Heart right ventricle (tissue), 16 donors: ENCODE results near the gene FAM184A. TPM values are rescaled to one million over a fixed set of nuclear protein-coding genes. Genes with fewer than 3 reads are reported as not detected.
"Not testable (repeated sequence)": the region's sequence is repeated elsewhere in the genome, so short reads cannot be mapped to it uniquely, and the experiment has no call there.

Experiments used
- ATAC-seq, 8 donors: fragments of 200-7000 bp; cut with Tn5 transposase; one replicate each; pipeline ENCODE4 v1.9.1; 2020; ENCODE audit warnings: mild to moderate bottlenecking in 8 of 8, moderate library complexity in 8 of 8, moderate number of reproducible peaks in 1 of 8
- DNase-seq, 2 donors: peaks; one replicate each; pipeline ENCODE4 v3.0.0-alpha.2; 2020
- H3K27ac ChIP-seq, 10 donors: fragments of 200-600 bp; sonication (generic) in 2 of 10; one replicate each; pipeline versions ENCODE4 v1.5.0 to v1.8.0; 2020 to 2022; ENCODE audit warnings: mild to moderate bottlenecking in 3 of 10
- H3K27me3 ChIP-seq, 7 donors: fragments of 200-600 bp; one replicate each; pipeline ENCODE4 v1.8.0; 2021 to 2022; ENCODE audit warnings: mild to moderate bottlenecking in 2 of 7
- H3K36me3 ChIP-seq, 9 donors: fragments of 200-600 bp; sonication (generic) in 1 of 9; one replicate each; pipeline versions ENCODE4 v1.5.0 to v1.8.0; 2020 to 2022; ENCODE audit warnings: mild to moderate bottlenecking in 2 of 9
- H3K4me1 ChIP-seq, 9 donors: fragments of 200-600 bp; sonication (generic) in 1 of 9; one replicate each; pipeline versions ENCODE4 v1.5.0 to v1.8.0; 2020 to 2022; ENCODE audit warnings: mild to moderate bottlenecking in 4 of 9
- H3K4me3 ChIP-seq, 10 donors: fragments of 200-600 bp; sonication (generic) in 2 of 10; one replicate each; pipeline versions ENCODE4 v1.5.0 to v1.8.0; 2020 to 2022; ENCODE audit warnings: mild to moderate bottlenecking in 7 of 10, moderate library complexity in 2 of 10
- H3K9me3 ChIP-seq, 11 donors: fragments of 200-600 bp in 10 of 11; sonication (generic) in 2 of 11; one replicate each; pipeline versions ENCODE4 v1.5.0 to v1.8.0; 2013 to 2022; ENCODE audit warnings: mild to moderate bottlenecking in 2 of 11, control low read depth in 1 of 11, moderate library complexity in 1 of 11
- WGBS, 2 donors: extraction: QIAGEN DNeasy Blood & Tissue Kit; methylation state at CpG; one replicate each; pipeline ENCODE4 v1.1.7; 2013; ENCODE audit warnings: inconsistent platforms in 1 of 2; 5-methylcytosine and 5-hydroxymethylcytosine counted together
- intact Hi-C, 10 donors: fragments of 100-400 bp; cut with DNase I; formaldehyde crosslinking; loops; one replicate each; pipeline versions ENCODE4 v1.11.1 to v1.14.2; 2022
- polyA plus RNA-seq, 2 donors: library from polyadenylated mRNA; stranded (reverse); fragments of 200-250 nt; gene quantifications; one replicate each; pipeline ENCODE4 v1.2.3, GENCODE V29; 2013
- total RNA-seq, 10 donors: library from RNA; stranded (reverse); fragmentation: NEBNext Ultra II Directional in 3 of 10; extraction: Animal tissue kit (Norgen Biotek cat#: 25700) in 3 of 10; gene quantifications; one replicate each; pipeline versions ENCODE4 v1.2.1 to v1.2.4, GENCODE V29; 2021 to 2023
- TF ChIP-seq, protein P1 (sequence below), 9 donors: fragments of 200-600 bp; sonication (generic) in 2 of 9; IDR thresholded peaks; one replicate each; pipeline versions ENCODE4 v1.5.0 to v1.8.0; 2021 to 2022; ENCODE audit warnings: antibody characterized with exemption in 9 of 9, mild to moderate bottlenecking in 5 of 9, moderate library complexity in 1 of 9
- donor health status: Arrhythmogenic right ventricular cardiomyopathy.
- donor health status: ischemic (EF 13 %, LVEDD 7.1; RV severe dilation, severe dysfunction).
- donor health status: healthy with polysubstance abuse.
- donor health status: DM: no; HTN: yes; CAD: no.
- donor health status: DM: no; HTN: no; CAD: no.
- donor health status: ischemic (EF 25% LVEDD 6.9; RV normal size, moderate dysfunction).
- donor health status: ischemic (EF 25% LVEDD 5.7; RV mildly dilated, moderate dysfunction).
- donor health status: healthy.
- donor health status: DM: yes; HTN: yes; CAD: no.
- donor health status: Ischemic cardiomyopathy.
- donor health status: ischemic (EF 35%, LVEDD 5.7; RV mildly dilated, moderate dysfunction).
- donor health status: nonischemic (EF 11% LVEDD 7.7; RV severe dilation, severe dysfunction).
- donor health status: DM: yes; HTN: yes; CAD: no.
- donor health status: PGD.
- donor health status: ischemic (EF 29% LVEDD 5.4; RV normal size, mild dysfunction).
- donor health status: nonischemic (EF 23%, LVEDD 6.1; RV moderate dilation, normal function).

Gene FAM184A
- total and polyA plus RNA-seq, 12 donors = 0.16 to 3.0 (median 0.42) TPM

DNA sequence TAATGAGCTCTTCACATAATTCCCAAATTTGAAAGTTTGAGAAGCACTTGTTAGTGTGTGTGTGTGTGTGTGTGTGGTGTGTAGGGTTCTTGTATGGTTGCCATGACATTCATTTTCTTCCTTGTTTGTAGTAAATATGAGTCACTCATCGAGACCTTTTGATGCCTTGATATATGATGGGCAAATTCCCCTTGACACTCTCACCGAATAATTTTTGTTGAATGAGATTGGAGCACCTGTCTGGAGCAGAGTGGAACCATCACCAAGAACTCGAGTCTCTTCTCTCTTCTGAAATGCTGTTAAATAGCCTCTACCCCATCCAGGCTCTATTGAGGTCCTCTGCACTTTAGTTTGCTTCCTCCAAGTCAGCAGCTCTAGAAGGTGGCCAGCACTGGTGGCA lies 29.6 kb upstream of the FAM184A start:
- intact Hi-C loops = no loop called here
- ATAC-seq = no peak
- no peaks in the 10 kb centered on the region for H3K36me3 ChIP-seq
- DNase-seq = no peak
- 78 to 84% methylated on average over 3 of the region's 3 CpGs for WGBS, 2 donors
- no peak overlapping the region for H3K27ac ChIP-seq
- H3K4me3 ChIP-seq = no peak overlapping the region
- H3K9me3 ChIP-seq = no peaks in the 10 kb centered on the region
- TF ChIP-seq, protein P1, sequence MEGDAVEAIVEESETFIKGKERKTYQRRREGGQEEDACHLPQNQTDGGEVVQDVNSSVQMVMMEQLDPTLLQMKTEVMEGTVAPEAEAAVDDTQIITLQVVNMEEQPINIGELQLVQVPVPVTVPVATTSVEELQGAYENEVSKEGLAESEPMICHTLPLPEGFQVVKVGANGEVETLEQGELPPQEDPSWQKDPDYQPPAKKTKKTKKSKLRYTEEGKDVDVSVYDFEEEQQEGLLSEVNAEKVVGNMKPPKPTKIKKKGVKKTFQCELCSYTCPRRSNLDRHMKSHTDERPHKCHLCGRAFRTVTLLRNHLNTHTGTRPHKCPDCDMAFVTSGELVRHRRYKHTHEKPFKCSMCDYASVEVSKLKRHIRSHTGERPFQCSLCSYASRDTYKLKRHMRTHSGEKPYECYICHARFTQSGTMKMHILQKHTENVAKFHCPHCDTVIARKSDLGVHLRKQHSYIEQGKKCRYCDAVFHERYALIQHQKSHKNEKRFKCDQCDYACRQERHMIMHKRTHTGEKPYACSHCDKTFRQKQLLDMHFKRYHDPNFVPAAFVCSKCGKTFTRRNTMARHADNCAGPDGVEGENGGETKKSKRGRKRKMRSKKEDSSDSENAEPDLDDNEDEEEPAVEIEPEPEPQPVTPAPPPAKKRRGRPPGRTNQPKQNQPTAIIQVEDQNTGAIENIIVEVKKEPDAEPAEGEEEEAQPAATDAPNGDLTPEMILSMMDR (IDR thresholded peaks at IDR 0.05) = no peak
- no peaks in the 10 kb centered on the region for H3K27me3 ChIP-seq
- peaks cover 0 to 13% (median 5%) of the 10 kb centered on the region in 9 donors for H3K4me1 ChIP-seq

DNA sequence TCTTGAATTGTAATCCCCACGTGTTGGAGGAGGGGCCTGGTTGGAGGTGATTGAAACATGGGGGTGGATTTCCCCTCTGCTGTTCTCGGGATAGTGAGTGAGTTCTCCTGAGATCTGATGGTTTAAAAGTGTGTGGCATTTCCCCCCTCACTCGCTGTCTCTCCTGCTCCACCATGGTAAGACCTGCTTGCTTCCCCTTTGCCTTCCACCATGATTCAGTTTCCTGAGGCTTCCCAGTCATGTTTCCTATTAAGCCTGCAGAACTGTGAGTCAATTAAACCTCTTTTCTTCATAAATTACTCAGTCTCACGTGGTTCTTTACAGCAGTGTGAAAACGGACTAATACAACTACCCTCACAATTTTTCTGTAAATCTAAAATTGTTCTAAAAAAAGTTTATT lies 26.8 kb upstream of the FAM184A start:
- intact Hi-C loops = no loop called here
- TF ChIP-seq, protein P1 (IDR thresholded peaks at IDR 0.05) = no peak
- H3K4me3 ChIP-seq = no peak overlapping the region
- no peaks in the 10 kb centered on the region for H3K9me3 ChIP-seq
- no peaks in the 10 kb centered on the region for H3K36me3 ChIP-seq
- H3K4me1 ChIP-seq = peaks cover 0 to 9% (median under 1%) of the 10 kb centered on the region in 9 donors
- ATAC-seq (no peak), DNase-seq (no peak)
- no peak overlapping the region for H3K27ac ChIP-seq
- WGBS, 2 donors = 48 to 72% methylated on average over 5 of the region's 5 CpGs
- H3K27me3 ChIP-seq = no peaks in the 10 kb centered on the region

DNA sequence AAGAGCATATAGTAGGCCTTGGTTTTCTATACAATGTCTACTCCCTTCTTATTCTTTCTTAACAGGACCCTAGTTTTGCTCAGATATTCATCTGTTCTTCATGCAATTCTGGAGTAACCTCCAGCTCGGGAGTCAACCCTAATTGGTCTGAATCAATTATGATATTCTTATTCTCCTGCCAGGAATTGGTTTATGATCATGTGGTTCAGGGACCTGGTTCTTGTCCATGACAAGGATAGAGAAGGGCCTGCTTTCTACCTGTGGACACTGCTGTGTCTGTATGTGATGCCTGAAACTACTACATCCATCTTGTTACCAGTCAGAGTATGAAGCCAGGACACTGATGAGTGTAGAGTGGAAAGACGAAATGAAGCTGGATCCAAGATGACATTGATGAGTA lies 24.4 kb upstream of the FAM184A start:
- Histone ChIP-seq H3K4me3 (no peak overlapping the region), H3K36me3 (no peaks in the 10 kb centered on the region), H3K4me1 (no peaks in the 10 kb centered on the region), H3K27ac (no peak overlapping the region), H3K9me3 (no peaks in the 10 kb centered on the region), H3K27me3 (no peaks in the 10 kb centered on the region)
- ATAC-seq (no peak), DNase-seq (no peak)
- 88 to 89% methylated on average over 2 of the region's 2 CpGs for WGBS, 2 donors
- TF ChIP-seq, protein P1 (IDR thresholded peaks at IDR 0.05) = no peak
- intact Hi-C loops = no loop called here

DNA sequence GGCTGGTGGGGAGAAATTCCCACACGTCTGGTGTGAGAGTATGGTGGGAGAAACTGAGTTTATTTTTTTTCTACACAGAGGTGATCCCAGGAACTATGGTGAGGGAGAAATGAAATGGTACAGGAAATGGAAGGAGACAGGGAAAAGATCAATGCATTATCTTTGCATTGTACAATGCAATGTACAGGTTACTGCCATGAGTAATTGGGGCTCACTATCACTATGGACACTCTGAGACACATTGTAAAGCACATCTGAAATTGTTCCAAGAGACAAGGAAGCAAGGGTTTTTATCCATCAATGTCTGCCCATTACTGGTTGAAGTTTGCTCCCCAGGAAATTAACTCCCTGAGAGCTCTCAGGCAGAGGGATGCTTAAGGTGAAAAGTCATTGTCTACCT lies 21.7 kb upstream of the FAM184A start:
- Histone ChIP-seq H3K4me1 (peaks cover 0 to 18% (median 0%) of the 10 kb centered on the region in 9 donors), H3K4me3 (no peak overlapping the region), H3K27ac (no peak overlapping the region), H3K36me3 (no peaks in the 10 kb centered on the region), H3K27me3 (no peaks in the 10 kb centered on the region), H3K9me3 (no peaks in the 10 kb centered on the region)
- DNase-seq (no peak), ATAC-seq (no peak)
- TF ChIP-seq, protein P1 (IDR thresholded peaks at IDR 0.05) = no peak
- intact Hi-C loops = no loop called here
- WGBS, 2 donors = 94 to 95% methylated on average over 1 of the region's 1 CpG

DNA sequence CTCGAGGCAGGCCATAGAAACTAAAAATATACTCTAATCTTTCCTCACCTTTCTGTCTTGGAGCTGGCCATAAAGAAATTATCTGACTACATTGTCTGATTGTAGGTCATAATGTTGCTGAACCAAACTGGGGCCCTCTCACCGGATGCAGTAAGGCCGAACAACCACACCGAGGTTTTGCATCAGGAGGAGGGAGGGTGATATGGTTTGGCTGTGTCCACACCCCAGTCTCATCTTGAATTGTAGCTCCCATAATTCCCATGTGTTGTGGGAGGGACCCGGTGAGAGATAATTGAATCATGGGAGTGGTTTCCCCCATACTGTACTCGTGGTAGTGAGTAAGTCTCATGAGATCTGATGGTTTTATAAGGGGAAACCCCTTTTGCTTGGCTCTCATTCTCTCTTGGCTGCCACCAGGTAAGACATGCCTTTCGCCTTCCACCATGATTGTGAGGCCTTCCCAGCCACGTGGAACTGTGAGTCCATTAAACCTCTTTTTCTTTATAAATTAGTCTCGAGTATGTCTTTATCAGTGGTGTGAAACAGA lies 19.4 kb upstream of the FAM184A start:
- H3K36me3 ChIP-seq, H3K27me3 ChIP-seq, intact Hi-C loops, ATAC-seq, DNase-seq, H3K4me3 ChIP-seq, H3K9me3 ChIP-seq: not testable (repeated sequence)
- Histone ChIP-seq H3K27ac (peak overlapping the region in 4 of 10 donors; percentile 39 to 68 (median 64)), H3K4me1 (peaks cover 0 to 18% (median 0%) of the 10 kb centered on the region in 9 donors)
- 80 to 82% methylated on average over 9 of the region's 9 CpGs for WGBS, 2 donors
